Measurements from ENCODE around the gene MUSK. TPM values are rescaled to one million over a fixed set of nuclear protein-coding genes. Genes with fewer than 3 reads are reported as not detected.

The MUSK gene
- polyA plus RNA-seq, 2 of the 4 experiments (the other 2 are of a cell fraction) = not detected

GRCh38 chr9:110655754-110656641 lies 12.6 kb upstream of the MUSK start (continued):
- TF ChIP-seq ZSCAN20 (CRISPR knock-in tag; IDR thresholded peaks at IDR 0.05) = no peak

DNA sequence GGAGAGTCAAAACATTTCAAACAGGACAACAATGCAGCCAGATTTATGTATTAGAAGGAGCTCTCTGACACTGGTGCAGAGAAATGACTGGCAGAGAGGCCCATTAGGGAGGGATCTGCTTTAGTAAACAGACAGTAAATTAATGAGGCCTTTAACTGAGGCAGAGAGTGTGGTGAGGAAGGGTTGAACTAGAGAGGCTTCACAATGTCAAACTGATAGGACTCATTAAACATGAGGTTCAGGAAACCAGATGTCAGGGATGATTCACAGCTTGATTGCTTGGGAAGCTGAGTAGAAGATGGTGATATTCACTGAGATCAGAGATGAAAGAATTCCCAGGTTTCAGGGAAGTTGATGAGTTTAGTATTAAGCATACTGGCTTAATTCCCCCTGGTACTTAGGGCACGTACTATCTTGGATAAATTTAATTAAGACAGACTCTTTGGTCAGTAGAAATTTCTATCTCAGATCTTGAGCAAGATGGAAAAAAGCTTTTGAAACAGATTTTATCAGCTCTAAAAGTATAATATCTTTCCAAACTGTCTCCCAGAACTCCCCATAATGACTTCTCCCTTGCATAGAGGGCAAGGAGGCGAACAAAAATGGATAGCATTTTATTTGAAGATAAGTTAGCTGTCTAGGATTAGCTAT lies 8.6 kb upstream of the MUSK start:
- Histone ChIP-seq H3K27ac (no peak overlapping the region), H3K4me2 (no peak overlapping the region), H3K9me3 (no peaks in the 10 kb centered on the region), H3K4me3 (no peak overlapping the region), H3K4me1 (no peaks in the 10 kb centered on the region)
- WGBS (ENCODE audit: missing lambda C conversion rate) = 78% methylated on average over 2 of the region's 2 CpGs
- ChIA-PET POLR2A (no interaction called here), CTCF (interaction anchor here (0.8 kb wide), 1 partner anchor 36 kb away, joined by 3 read pairs; no protein-coding TSS in a partner anchor)
- no peak for FAIRE-seq
- TF ChIP-seq FOSB (CRISPR knock-in tag; IDR thresholded peaks at IDR 0.05) = no peak
- no peak for TF ChIP-seq POLR2AphosphoS2 (conservative IDR thresholded peaks at IDR 0.05; ENCODE audit: low read length)
- no peak for TF ChIP-seq MAX (IDR thresholded peaks at IDR 0.05)
- TF ChIP-seq RNF2 (IDR thresholded peaks at IDR 0.05; ENCODE audit: borderline replicate concordance, low read depth) = no peak
- no peak for TF ChIP-seq ELK1 (IDR thresholded peaks at IDR 0.05; ENCODE audit: low read depth, low read length)
- TF ChIP-seq, protein P1, sequence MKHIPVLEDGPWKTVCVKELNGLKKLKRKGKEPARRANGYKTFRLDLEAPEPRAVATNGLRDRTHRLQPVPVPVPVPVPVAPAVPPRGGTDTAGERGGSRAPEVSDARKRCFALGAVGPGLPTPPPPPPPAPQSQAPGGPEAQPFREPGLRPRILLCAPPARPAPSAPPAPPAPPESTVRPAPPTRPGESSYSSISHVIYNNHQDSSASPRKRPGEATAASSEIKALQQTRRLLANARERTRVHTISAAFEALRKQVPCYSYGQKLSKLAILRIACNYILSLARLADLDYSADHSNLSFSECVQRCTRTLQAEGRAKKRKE (CRISPR knock-in tag; IDR thresholded peaks at IDR 0.05; ENCODE audit: low read depth) = no peak
- TF ChIP-seq NR3C1 (IDR thresholded peaks at IDR 0.05) = no peak
- no peak for TF ChIP-seq MAZ (IDR thresholded peaks at IDR 0.05; ENCODE audit: borderline replicate concordance, low read depth, low read length)
- no peak for TF ChIP-seq HOXA7 (CRISPR knock-in tag; IDR thresholded peaks at IDR 0.05)
- no peak for TF ChIP-seq ZNF302 (CRISPR knock-in tag; IDR thresholded peaks at IDR 0.05)
- TF ChIP-seq, protein P2, sequence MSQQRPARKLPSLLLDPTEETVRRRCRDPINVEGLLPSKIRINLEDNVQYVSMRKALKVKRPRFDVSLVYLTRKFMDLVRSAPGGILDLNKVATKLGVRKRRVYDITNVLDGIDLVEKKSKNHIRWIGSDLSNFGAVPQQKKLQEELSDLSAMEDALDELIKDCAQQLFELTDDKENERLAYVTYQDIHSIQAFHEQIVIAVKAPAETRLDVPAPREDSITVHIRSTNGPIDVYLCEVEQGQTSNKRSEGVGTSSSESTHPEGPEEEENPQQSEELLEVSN (IDR thresholded peaks at IDR 0.05; ENCODE audit: borderline replicate concordance, low read depth) = no peak
- no peak for TF ChIP-seq RCOR1 (IDR thresholded peaks at IDR 0.05; ENCODE audit: low read depth, low read length)
- no peak for DNase-seq (ENCODE audit: low read depth in 1 of 2, low spot score in 1 of 2)
- ATAC-seq = no peak

DNA sequence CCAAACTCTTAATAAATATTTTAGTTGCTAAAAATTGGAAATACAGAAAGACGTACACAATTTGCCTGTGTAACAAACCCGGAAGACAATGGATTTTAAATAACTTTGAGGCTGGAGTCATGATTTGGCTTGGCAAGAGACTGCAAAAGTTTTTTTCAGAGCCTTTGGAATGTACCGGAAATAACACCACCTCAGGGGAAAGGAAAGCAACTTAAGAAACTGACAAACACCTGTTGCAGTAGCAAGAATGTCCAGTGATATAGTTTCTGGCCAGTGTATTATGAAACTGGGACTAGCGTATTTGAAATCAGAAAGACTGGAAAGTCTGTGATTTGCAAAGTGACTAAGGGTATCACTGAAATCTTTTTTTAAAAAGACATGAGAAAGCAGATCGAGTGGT lies 842 bp downstream of the MUSK start:
- Histone ChIP-seq H3K4me1 (peaks cover 12% of the 10 kb centered on the region), H3K27ac (no peak overlapping the region), H3K9me3 (no peaks in the 10 kb centered on the region), H3K4me3 (no peak overlapping the region), H3K4me2 (no peak overlapping the region)
- ChIA-PET POLR2A (no interaction called here), CTCF (no interaction called here)
- DNase-seq (ENCODE audit: low read depth in 1 of 2, low spot score in 1 of 2) (no peak), ATAC-seq (no peak), FAIRE-seq (no peak)
- WGBS (ENCODE audit: missing lambda C conversion rate) = 68% methylated on average over 5 of the region's 5 CpGs
- TF ChIP-seq EHMT2 (IDR thresholded peaks at IDR 0.05; ENCODE audit: low read depth) (no peak), JUN (IDR thresholded peaks at IDR 0.05) (no peak), RFX5 (IDR thresholded peaks at IDR 0.05) (no peak), MAX (IDR thresholded peaks at IDR 0.05) (no peak), ZNF302 (CRISPR knock-in tag; IDR thresholded peaks at IDR 0.05) (no peak), HEYL (CRISPR knock-in tag; IDR thresholded peaks at IDR 0.05) (no peak), TP53 (CRISPR knock-in tag; IDR thresholded peaks at IDR 0.05) (no peak), RAD21 (conservative IDR thresholded peaks at IDR 0.05 in 1 of 2, IDR thresholded peaks at IDR 0.05 in 1 of 2) (no peak), HDAC2 (IDR thresholded peaks at IDR 0.05) (no peak), USF2 (IDR thresholded peaks at IDR 0.05) (no peak), HMGXB4 (CRISPR knock-in tag; IDR thresholded peaks at IDR 0.05; ENCODE audit: borderline replicate concordance) (no peak)
